Omental fat pad (tissue), 4 donors: Measurements from ENCODE around the gene HMG20B. TPM values are rescaled to one million over a fixed set of nuclear protein-coding genes. Genes with fewer than 3 reads are reported as not detected.

Source experiments
- ATAC-seq: fragments of 150-250 bp; one replicate; pipeline ENCODE4 v1.9.1; 2016; ENCODE audit warnings: mild to moderate bottlenecking, moderate library complexity; ENCODE audit not compliant: low FRiP score
- DNase-seq: peaks from one replicate; pipeline ENCODE4 v3.0.0-alpha.2; 2019; ENCODE audit warnings: low spot score
- CTCF ChIP-seq, 3 donors: fragments of 450-650 bp; IDR thresholded peaks; one replicate each; pipeline ENCODE4 v1.5.1; 2016 to 2017; ENCODE audit warnings: antibody characterized with exemption in 3 of 3, mild to moderate bottlenecking in 3 of 3, moderate library complexity in 2 of 3
- total RNA-seq, 4 donors: library from RNA; depleted of rRNA; stranded (reverse); fragments of >200 nt; gene quantifications; one replicate each; pipeline ENCODE4 v1.1.0, GENCODE V29; 2016

Gene HMG20B
- total RNA-seq, 4 donors from 2014 or later = 60.4 to 95.8 (median 66.5) TPM

GRCh38 chr19:3537101-3537437 lies 35.7 kb upstream of the HMG20B start:
- DNase-seq (no peak), ATAC-seq (no peak)
- no peak for TF ChIP-seq CTCF (IDR thresholded peaks at IDR 0.05)

GRCh38 chr19:3537438-3538240 lies 35.1 kb upstream of the HMG20B start:
- no peak for TF ChIP-seq CTCF (IDR thresholded peaks at IDR 0.05)
- DNase-seq = no peak
- ATAC-seq = no peak

GRCh38 chr19:3538258-3538929 lies 34.4 kb upstream of the HMG20B start:
- DNase-seq (no peak), ATAC-seq (no peak)
- no peak for TF ChIP-seq CTCF (IDR thresholded peaks at IDR 0.05)

- DNase-seq = no peak
- TF ChIP-seq CTCF (IDR thresholded peaks at IDR 0.05) = no peak
- ATAC-seq = no peak
Measured at GRCh38 chr19:3538965-3539755, 33.6 kb upstream of the HMG20B start, which contains the start of gene TEKTIP1. TEKTIP1 (plus strand) TSS chr19:3539174; CDS start chr19:3539178, 4 bp downstream.

GRCh38 chr19:3539756-3540118 lies 33.0 kb upstream of the HMG20B start:
- no peak for ATAC-seq
- TF ChIP-seq CTCF (IDR thresholded peaks at IDR 0.05) = no peak
- DNase-seq = no peak

- no peak for TF ChIP-seq CTCF (IDR thresholded peaks at IDR 0.05)
- DNase-seq (no peak), ATAC-seq (no peak)
Measured at GRCh38 chr19:3543150-3544057, 29.3 kb upstream of the HMG20B start.
